Keratinocyte (primary cell): Measurements from ENCODE around the gene NOS1AP. TPM values are rescaled to one million over a fixed set of nuclear protein-coding genes. Genes with fewer than 3 reads are reported as not detected.

Source experiments
- DNase-seq: peaks from one replicate; pipeline ENCODE4 v3.0.0-alpha.2; 2011; ENCODE audit warnings: low read depth, missing footprints, low spot score
- FAIRE-seq: peaks from 2 replicates; lab custom pipeline; 2011; peaks lifted over from hg19 to GRCh38; lab: Jason Lieb, UNC
- H2AFZ ChIP-seq: 2 replicates; pipeline ENCODE4 v1.6.0; 2012; ENCODE audit warnings: low read length, control low read depth, inconsistent platforms; ENCODE audit not compliant: control insufficient read depth
- H3K27ac ChIP-seq: 2 replicates; pipeline ENCODE4 v1.5.1; 2011; ENCODE audit warnings: low read length; ENCODE audit not compliant: control insufficient read depth, insufficient read depth
- H3K27me3 ChIP-seq: 3 replicates; pipeline ENCODE4 v1.6.0; 2011; ENCODE audit warnings: low read length; ENCODE audit not compliant: control insufficient read depth, insufficient read depth; ENCODE audit errors: extremely low read depth
- H3K36me3 ChIP-seq, 2 experiments: 2 replicates in 1 of 2; 3 replicates in 1 of 2; pipeline ENCODE4 v1.5.1; 2011; ENCODE audit warnings: low read length in 2 of 2, mild to moderate bottlenecking in 1 of 2; ENCODE audit not compliant: control insufficient read depth in 2 of 2, insufficient read depth in 2 of 2; ENCODE audit errors: extremely low read depth in 1 of 2
- H3K4me1 ChIP-seq: 3 replicates; pipeline ENCODE4 v1.5.1; 2011; ENCODE audit warnings: low read length; ENCODE audit not compliant: control insufficient read depth, insufficient read depth; ENCODE audit errors: extremely low read depth
- H3K4me2 ChIP-seq: 3 replicates; pipeline ENCODE4 v1.6.0; 2011; ENCODE audit warnings: low read depth, low read length; ENCODE audit not compliant: control insufficient read depth, insufficient read depth; ENCODE audit errors: extremely low read depth
- H3K4me3 ChIP-seq, 3 experiments: fragments of 200-600 bp in 1 of 3; sonication (generic) in 1 of 3; 2 replicates in 2 of 3; 3 replicates in 1 of 3; pipeline ENCODE4 v1.5.1; 2011 to 2016; ENCODE audit warnings: low read length in 3 of 3, mild to moderate bottlenecking in 3 of 3, control low read depth in 2 of 3, inconsistent platforms in 1 of 3, low read depth in 1 of 3, mixed read lengths in 1 of 3, mixed run types in 1 of 3, moderate library complexity in 1 of 3; ENCODE audit not compliant: control insufficient read depth in 2 of 3, insufficient read depth in 2 of 3; ENCODE audit errors: extremely low read depth in 1 of 3
- H3K79me2 ChIP-seq: 2 replicates; pipeline ENCODE4 v1.6.0; 2012; ENCODE audit warnings: low read length; ENCODE audit not compliant: control insufficient read depth, insufficient read depth
- H3K9ac ChIP-seq: 3 replicates; pipeline ENCODE4 v1.6.0; 2011; ENCODE audit warnings: low read length; ENCODE audit not compliant: control insufficient read depth, insufficient read depth; ENCODE audit errors: extremely low read depth
- H3K9me1 ChIP-seq: 3 replicates; pipeline ENCODE4 v1.6.0; 2011; ENCODE audit warnings: low read length; ENCODE audit not compliant: control insufficient read depth, insufficient read depth; ENCODE audit errors: extremely low read depth
- H3K9me3 ChIP-seq: 2 replicates; pipeline ENCODE4 v1.5.1; 2012; ENCODE audit warnings: low read depth, low read length; ENCODE audit not compliant: control insufficient read depth
- H4K20me1 ChIP-seq: 3 replicates; pipeline ENCODE4 v1.6.0; 2011; ENCODE audit warnings: low read length; ENCODE audit not compliant: control insufficient read depth, insufficient read depth; ENCODE audit errors: extremely low read depth
- EZH2 ChIP-seq: IDR thresholded peaks from one replicate; pipeline ENCODE4 v1.6.1; 2012; ENCODE audit warnings: inconsistent platforms, mild to moderate bottlenecking, low read length, moderate library complexity
- dilution Hi-C: fragments of 300-500 bp; cut with MboI; formaldehyde crosslinking; loops from one replicate; pipeline ENCODE4 v1.7.0; 2020; ENCODE audit warnings: low sequenced_read_pairs; ENCODE audit not compliant: extremely low pct_ligation_motif_present
- polyA plus RNA-seq, 5 experiments: library from polyadenylated mRNA; depleted of rRNA in 3 of 5; stranded (reverse) in 3 of 5; stranded (forward) in 1 of 5; unstranded in 1 of 5; fragments of >200 nt; gene quantifications; 1 replicate in 1 of 5; 2 replicates in 3 of 5; 3 replicates in 1 of 5; pipeline versions ENCODE4 v1.2.1 to v1.2.3, GENCODE V29; 2011 to 2012; ENCODE audit warnings: missing spikeins in 2 of 5, low read depth in 1 of 5, low replicate concordance in 1 of 5
- TF ChIP-seq, protein P1 (sequence below), 3 experiments: IDR thresholded peaks in 1 of 3; conservative IDR thresholded peaks in 1 of 3; optimal IDR thresholded peaks in 1 of 3; 2 replicates in 2 of 3; 3 replicates in 1 of 3; pipeline versions ENCODE3 to v1.5.1; 2011; ENCODE audit warnings: low read length in 3 of 3, mild to moderate bottlenecking in 3 of 3, moderate library complexity in 2 of 3, control low read depth in 1 of 3, inconsistent platforms in 1 of 3; ENCODE audit not compliant: insufficient read depth in 2 of 3; ENCODE audit errors: extremely low read depth in 1 of 3

Gene NOS1AP
- polyA plus RNA-seq, 1 donor (not counting 4 experiments of a cell fraction or from before 2014, with no cell fraction given) = not detected

DNA sequence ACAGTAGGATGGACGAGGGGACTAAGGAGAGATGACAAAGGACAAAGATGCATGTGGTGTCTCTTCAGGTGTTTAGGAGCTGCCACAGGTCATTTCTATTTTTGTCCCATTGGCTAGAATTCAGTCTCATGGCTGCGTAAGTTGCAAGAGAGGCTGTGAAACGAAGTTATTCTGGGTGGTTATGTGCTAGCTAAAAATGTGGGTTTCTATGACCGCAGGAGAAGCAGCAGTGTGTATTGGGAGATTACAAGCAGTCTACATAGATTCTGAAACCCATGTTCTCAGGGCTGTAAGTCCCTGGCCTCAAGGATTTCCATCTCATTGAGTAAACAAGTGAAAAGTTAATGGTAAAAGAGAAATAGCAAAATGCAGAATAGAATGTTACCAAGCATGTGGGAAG lies 196.5 kb downstream of the NOS1AP start:
- TF ChIP-seq EZH2 = no peak
- TF ChIP-seq, protein P1, sequence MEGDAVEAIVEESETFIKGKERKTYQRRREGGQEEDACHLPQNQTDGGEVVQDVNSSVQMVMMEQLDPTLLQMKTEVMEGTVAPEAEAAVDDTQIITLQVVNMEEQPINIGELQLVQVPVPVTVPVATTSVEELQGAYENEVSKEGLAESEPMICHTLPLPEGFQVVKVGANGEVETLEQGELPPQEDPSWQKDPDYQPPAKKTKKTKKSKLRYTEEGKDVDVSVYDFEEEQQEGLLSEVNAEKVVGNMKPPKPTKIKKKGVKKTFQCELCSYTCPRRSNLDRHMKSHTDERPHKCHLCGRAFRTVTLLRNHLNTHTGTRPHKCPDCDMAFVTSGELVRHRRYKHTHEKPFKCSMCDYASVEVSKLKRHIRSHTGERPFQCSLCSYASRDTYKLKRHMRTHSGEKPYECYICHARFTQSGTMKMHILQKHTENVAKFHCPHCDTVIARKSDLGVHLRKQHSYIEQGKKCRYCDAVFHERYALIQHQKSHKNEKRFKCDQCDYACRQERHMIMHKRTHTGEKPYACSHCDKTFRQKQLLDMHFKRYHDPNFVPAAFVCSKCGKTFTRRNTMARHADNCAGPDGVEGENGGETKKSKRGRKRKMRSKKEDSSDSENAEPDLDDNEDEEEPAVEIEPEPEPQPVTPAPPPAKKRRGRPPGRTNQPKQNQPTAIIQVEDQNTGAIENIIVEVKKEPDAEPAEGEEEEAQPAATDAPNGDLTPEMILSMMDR (optimal IDR thresholded peaks at IDR 0.05 in 1 of 3, IDR thresholded peaks at IDR 0.05 in 1 of 3, conservative IDR thresholded peaks at IDR 0.05 in 1 of 3; ENCODE audit: extremely low read depth in 1 of 3, insufficient read depth in 2 of 3, low read length in 3 of 3) = no peak
- Histone ChIP-seq H3K4me1 (no peaks in the 10 kb centered on the region), H3K9me1 (no peaks in the 10 kb centered on the region), H3K4me2 (no peak overlapping the region), H2AFZ (no peak overlapping the region), H4K20me1 (no peaks in the 10 kb centered on the region), H3K27ac (no peak overlapping the region), H3K9me3 (no peaks in the 10 kb centered on the region), H3K9ac (no peak overlapping the region), H3K4me3 (no peak overlapping the region), H3K27me3 (peaks cover 3% of the 10 kb centered on the region), H3K36me3 (no peaks in the 10 kb centered on the region), H3K79me2 (no peaks in the 10 kb centered on the region)
- dilution Hi-C loops = no loop called here
- no peak for DNase-seq
- FAIRE-seq = no peak

DNA sequence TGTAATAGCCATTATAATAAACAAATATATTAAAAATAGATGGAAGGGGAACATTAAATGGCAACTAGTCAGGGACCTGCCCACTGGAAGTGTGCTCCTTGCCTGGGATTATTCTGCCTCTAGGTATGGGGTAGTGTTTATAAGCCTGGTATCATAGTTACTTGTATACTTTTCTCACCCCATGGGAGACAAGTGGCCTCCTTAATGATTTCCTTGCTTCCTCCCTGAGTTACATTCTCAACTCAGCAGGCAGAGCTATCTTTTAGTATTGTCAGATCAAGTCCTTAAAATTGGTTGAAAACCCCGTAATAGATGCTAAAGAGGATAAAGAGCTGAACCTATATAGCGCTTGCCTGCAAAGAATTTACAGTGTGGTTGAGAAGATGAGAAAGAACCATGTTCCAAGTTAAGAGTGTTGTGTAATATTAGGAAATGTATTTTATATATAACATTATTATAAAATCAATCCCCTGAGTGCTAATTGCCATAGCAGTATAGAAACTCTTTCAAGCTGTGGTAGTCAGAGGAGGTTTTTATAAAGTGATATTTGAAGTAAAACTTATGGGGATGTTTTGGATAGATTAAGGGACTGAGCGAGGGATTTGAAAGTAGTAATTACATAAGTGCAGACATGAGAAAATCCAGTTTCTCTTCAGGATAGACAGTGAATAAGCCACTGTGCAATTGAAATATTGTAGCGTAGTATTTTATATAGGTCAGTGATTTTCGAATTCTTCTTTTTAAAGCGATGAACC lies 200.7 kb downstream of the NOS1AP start:
- Histone ChIP-seq H2AFZ (no peak overlapping the region), H3K9me3 (no peaks in the 10 kb centered on the region), H3K4me3 (no peak overlapping the region), H3K9ac (no peak overlapping the region), H3K27me3 (no peaks in the 10 kb centered on the region), H3K9me1 (no peaks in the 10 kb centered on the region), H3K79me2 (no peaks in the 10 kb centered on the region), H4K20me1 (no peaks in the 10 kb centered on the region), H3K4me1 (no peaks in the 10 kb centered on the region), H3K27ac (no peak overlapping the region), H3K4me2 (no peak overlapping the region), H3K36me3 (no peaks in the 10 kb centered on the region)
- FAIRE-seq (no peak), DNase-seq (no peak)
- TF ChIP-seq, protein P1 (optimal IDR thresholded peaks at IDR 0.05 in 1 of 3, IDR thresholded peaks at IDR 0.05 in 1 of 3, conservative IDR thresholded peaks at IDR 0.05 in 1 of 3; ENCODE audit: extremely low read depth in 1 of 3, insufficient read depth in 2 of 3, low read length in 3 of 3) = no peak
- TF ChIP-seq EZH2 = no peak
- dilution Hi-C loops = no loop called here
